ENCODE measurements around the gene WWOX.

Gene WWOX

GRCh38 chr16:78990309-78990701, 890.9 kb downstream of the WWOX start:
- H3K4me3 ChIP-seq (ENCODE audit: control insufficient read depth, low read depth, low read length) = no peak overlapping the region
- no peak for TF ChIP-seq CTCF (IDR thresholded peaks at IDR 0.05; ENCODE audit: control insufficient read depth, insufficient read depth, low read depth, low read length, missing control alignments)

GRCh38 chr16:78992001-78992400, 892.5 kb downstream of the WWOX start:
- no peak overlapping the region for H3K4me3 ChIP-seq (ENCODE audit: control insufficient read depth, low read depth, low read length)
- no peak for DNase-seq (ENCODE audit: low read depth)
- TF ChIP-seq CTCF (IDR thresholded peaks at IDR 0.05; ENCODE audit: control insufficient read depth, insufficient read depth, low read depth, low read length, missing control alignments) = no peak

More at GRCh38 chr16:78990309-78990701, 890.9 kb downstream of the WWOX start:
- no peak for DNase-seq (ENCODE audit: low read depth)

GRCh38 chr16:78993346-78993745, 893.9 kb downstream of the WWOX start:
- H3K4me3 ChIP-seq (ENCODE audit: control insufficient read depth, low read depth, low read length) = no peak overlapping the region
- no peak for TF ChIP-seq CTCF (IDR thresholded peaks at IDR 0.05; ENCODE audit: control insufficient read depth, insufficient read depth, low read depth, low read length, missing control alignments)
- DNase-seq (ENCODE audit: low read depth) = no peak

GRCh38 chr16:78994135-78994745, 894.8 kb downstream of the WWOX start:
- DNase-seq (ENCODE audit: low read depth) = no peak
- TF ChIP-seq CTCF (IDR thresholded peaks at IDR 0.05; ENCODE audit: control insufficient read depth, insufficient read depth, low read depth, low read length, missing control alignments) = no peak
- H3K4me3 ChIP-seq (ENCODE audit: control insufficient read depth, low read depth, low read length) = no peak overlapping the region

GRCh38 chr16:78995441-78995840, 896.0 kb downstream of the WWOX start:
- no peak for TF ChIP-seq CTCF (IDR thresholded peaks at IDR 0.05; ENCODE audit: control insufficient read depth, insufficient read depth, low read depth, low read length, missing control alignments)
- no peak overlapping the region for H3K4me3 ChIP-seq (ENCODE audit: control insufficient read depth, low read depth, low read length)
- DNase-seq (ENCODE audit: low read depth) = no peak

- H3K4me3 ChIP-seq (ENCODE audit: control insufficient read depth, low read depth, low read length) = no peak overlapping the region
- TF ChIP-seq CTCF (IDR thresholded peaks at IDR 0.05; ENCODE audit: control insufficient read depth, insufficient read depth, low read depth, low read length, missing control alignments) = no peak
- DNase-seq (ENCODE audit: low read depth) = no peak
These were observed 897.3 kb downstream of the WWOX start for GRCh38 chr16:78996790-78997189.

GRCh38 chr16:78998879-78999278, 899.4 kb downstream of the WWOX start:
- no peak for TF ChIP-seq CTCF (IDR thresholded peaks at IDR 0.05; ENCODE audit: control insufficient read depth, insufficient read depth, low read depth, low read length, missing control alignments)
- no peak overlapping the region for H3K4me3 ChIP-seq (ENCODE audit: control insufficient read depth, low read depth, low read length)
- no peak for DNase-seq (ENCODE audit: low read depth)
